ENCODE measurements around the gene AASDH. TPM values are rescaled to one million over a fixed set of nuclear protein-coding genes. Genes with fewer than 3 reads are reported as not detected.

Gene AASDH
- total and polyA plus RNA-seq, 8 donors: 2.8 to 58.0 (median 9.9) TPM

DNA sequence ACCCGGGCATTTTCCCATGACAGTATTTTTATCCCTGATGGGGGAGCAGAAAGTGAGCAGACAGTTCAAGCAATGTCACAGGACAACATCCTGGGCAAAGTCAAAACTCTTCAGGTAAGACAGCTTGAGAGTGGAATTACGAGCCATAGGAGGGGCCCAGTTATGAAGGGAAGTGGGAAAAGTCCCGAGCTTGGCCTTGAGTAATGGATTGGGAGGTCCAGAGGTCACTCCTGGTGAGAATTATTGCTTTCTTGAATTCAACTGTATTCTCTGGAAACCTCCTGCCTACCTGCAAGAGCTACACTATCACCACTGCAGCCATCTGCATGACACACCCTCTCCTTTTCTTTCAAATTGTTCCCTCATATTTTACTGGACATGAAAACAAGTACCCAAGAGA is 89.1 kb downstream of the AASDH start:
- H3K27me3 ChIP-seq: no peaks in the 10 kb centered on the region

DNA sequence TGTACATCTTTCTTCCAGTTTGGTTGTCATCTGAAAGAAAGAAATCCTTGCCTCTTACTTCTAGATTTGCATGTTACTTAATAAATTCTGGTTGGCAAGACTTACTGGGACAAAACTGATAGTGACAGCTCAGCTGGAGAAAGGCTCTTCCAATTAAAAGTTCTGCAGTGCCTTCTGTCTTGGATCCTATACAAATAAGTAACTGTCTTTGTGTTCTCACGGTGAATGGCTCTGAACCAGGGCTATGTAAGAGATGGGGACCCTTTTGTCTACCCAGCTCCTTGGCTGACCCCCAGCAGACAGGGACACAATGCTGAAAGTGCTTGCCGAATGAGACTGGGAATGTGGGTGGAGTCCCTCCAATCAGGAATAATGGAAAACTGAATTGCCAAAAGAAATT is 89.5 kb downstream of the AASDH start:
- Histone ChIP-seq H3K9me3 (peaks cover 0 to 4% (median 0%) of the 10 kb centered on the region in 4 donors), H3K4me1 (peaks cover 0 to 18% (median 7%) of the 10 kb centered on the region in 4 donors), H3K27ac (no peak overlapping the region), H3K4me3 (no peak overlapping the region), H3K27me3 (no peaks in the 10 kb centered on the region), H3K36me3 (no peaks in the 10 kb centered on the region)
- 60 to 89% (median 78%) methylated on average over 2 of the region's 2 CpGs for WGBS, 5 donors
- no peak for TF ChIP-seq POLR2A (IDR thresholded peaks at IDR 0.05)
- TF ChIP-seq, protein P1, sequence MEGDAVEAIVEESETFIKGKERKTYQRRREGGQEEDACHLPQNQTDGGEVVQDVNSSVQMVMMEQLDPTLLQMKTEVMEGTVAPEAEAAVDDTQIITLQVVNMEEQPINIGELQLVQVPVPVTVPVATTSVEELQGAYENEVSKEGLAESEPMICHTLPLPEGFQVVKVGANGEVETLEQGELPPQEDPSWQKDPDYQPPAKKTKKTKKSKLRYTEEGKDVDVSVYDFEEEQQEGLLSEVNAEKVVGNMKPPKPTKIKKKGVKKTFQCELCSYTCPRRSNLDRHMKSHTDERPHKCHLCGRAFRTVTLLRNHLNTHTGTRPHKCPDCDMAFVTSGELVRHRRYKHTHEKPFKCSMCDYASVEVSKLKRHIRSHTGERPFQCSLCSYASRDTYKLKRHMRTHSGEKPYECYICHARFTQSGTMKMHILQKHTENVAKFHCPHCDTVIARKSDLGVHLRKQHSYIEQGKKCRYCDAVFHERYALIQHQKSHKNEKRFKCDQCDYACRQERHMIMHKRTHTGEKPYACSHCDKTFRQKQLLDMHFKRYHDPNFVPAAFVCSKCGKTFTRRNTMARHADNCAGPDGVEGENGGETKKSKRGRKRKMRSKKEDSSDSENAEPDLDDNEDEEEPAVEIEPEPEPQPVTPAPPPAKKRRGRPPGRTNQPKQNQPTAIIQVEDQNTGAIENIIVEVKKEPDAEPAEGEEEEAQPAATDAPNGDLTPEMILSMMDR (IDR thresholded peaks at IDR 0.05): no peak
- no peak for TF ChIP-seq EP300 (IDR thresholded peaks at IDR 0.05)
- TF ChIP-seq POLR2AphosphoS5 (IDR thresholded peaks at IDR 0.05): no peak
- DNase-seq: no peak
- intact Hi-C loops (cut with DNase I; ENCODE audit: low total_unique reads): no loop called here

More for the DNA sequence above, 89.1 kb downstream of the AASDH start:
- intact Hi-C loops (cut with DNase I; ENCODE audit: low total_unique reads): no loop called here
- Histone ChIP-seq H3K36me3 (no peaks in the 10 kb centered on the region), H3K27ac (no peak overlapping the region), H3K4me3 (no peak overlapping the region), H3K4me1 (peaks cover 0 to 18% (median 7%) of the 10 kb centered on the region in 4 donors), H3K9me3 (peaks cover 0 to 2% (median 0%) of the 10 kb centered on the region in 4 donors)
- no peak for DNase-seq
- WGBS, 5 donors: 63 to 82% (median 78%) methylated on average over 3 of the region's 3 CpGs
- TF ChIP-seq EP300 (IDR thresholded peaks at IDR 0.05): no peak
- TF ChIP-seq, protein P1 (IDR thresholded peaks at IDR 0.05): no peak
- no peak for TF ChIP-seq POLR2A (IDR thresholded peaks at IDR 0.05)
- TF ChIP-seq POLR2AphosphoS5 (IDR thresholded peaks at IDR 0.05): no peak

DNA sequence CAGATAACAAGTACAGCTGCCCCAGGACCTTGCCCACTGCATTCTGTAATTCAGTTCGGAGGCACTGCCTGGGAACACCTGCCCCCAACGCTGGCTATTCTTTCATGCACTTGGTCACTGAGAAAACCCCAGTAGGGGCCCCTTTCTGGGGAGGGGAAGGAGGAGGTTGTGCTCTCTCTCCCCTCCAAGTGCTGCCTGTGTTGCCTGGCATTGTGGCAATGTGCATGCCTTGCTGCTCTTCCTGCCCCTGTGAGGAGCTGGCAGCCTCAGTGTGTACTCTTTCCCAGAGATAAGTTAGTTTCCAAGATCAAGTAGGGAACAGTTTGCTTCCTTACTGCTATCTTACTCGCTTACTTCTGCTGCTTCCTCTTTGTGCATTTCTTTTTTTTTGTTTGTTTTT is 90.8 kb downstream of the AASDH start:
- 18 to 43% (median 36%) methylated on average over 3 of the region's 3 CpGs for WGBS, 5 donors
- peak; percentile 33 to 58 for DNase-seq

DNA sequence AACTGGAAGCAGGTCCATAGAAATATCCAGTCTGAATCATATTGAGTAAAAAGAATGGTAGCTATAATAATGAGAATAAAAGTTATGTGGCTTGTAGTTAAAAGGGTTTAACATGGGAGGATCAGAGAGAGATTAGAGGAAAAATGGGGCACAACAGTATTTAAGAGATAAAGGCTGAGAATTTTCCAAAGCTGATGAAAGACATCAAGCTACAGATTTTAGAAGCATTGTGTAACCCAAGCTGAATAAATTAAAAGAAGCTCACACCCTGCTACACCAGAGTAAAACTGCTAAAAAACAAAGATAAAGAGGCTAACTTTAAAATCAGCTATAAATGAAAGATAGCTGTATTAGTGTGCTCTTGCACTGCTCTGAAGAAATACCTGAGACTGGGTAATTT is 94.2 kb downstream of the AASDH start:
- H3K4me3 ChIP-seq: no peak overlapping the region
- intact Hi-C loops (cut with DNase I; ENCODE audit: low total_unique reads): no loop called here
- no peaks in the 10 kb centered on the region for H3K36me3 ChIP-seq
- no peak for DNase-seq
- H3K9me3 ChIP-seq: peaks cover 0 to 4% (median 0%) of the 10 kb centered on the region in 4 donors
- TF ChIP-seq POLR2AphosphoS5 (IDR thresholded peaks at IDR 0.05) (no peak), POLR2A (IDR thresholded peaks at IDR 0.05) (no peak), EP300 (IDR thresholded peaks at IDR 0.05) (no peak)
- TF ChIP-seq, protein P1 (IDR thresholded peaks at IDR 0.05): no peak
- peaks cover 0 to 19% (median 3%) of the 10 kb centered on the region in 4 donors for H3K4me1 ChIP-seq
- no peak overlapping the region for H3K27ac ChIP-seq
- no peaks in the 10 kb centered on the region for H3K27me3 ChIP-seq

More for the DNA sequence above, 90.8 kb downstream of the AASDH start:
- Histone ChIP-seq H3K4me1 (peaks cover 0 to 15% (median 5%) of the 10 kb centered on the region in 4 donors), H3K4me3 (no peak overlapping the region), H3K36me3 (no peaks in the 10 kb centered on the region), H3K27me3 (no peaks in the 10 kb centered on the region), H3K27ac (no peak overlapping the region), H3K9me3 (peaks cover 0 to 4% (median 0%) of the 10 kb centered on the region in 4 donors)
- TF ChIP-seq POLR2AphosphoS5 (IDR thresholded peaks at IDR 0.05) (peak in 1 of 3 donors; percentile 17), EP300 (IDR thresholded peaks at IDR 0.05) (no peak), POLR2A (IDR thresholded peaks at IDR 0.05) (no peak)
- TF ChIP-seq, protein P1 (IDR thresholded peaks at IDR 0.05): no peak
- intact Hi-C loops (cut with DNase I; ENCODE audit: low total_unique reads): no loop called here

Measured in stomach (tissue), 9 donors.